Hematopoietic multipotent progenitor cell treated with erythropoietin and hydrocortisone succinate and interleukin-3 and kit ligand, for 17 days (in vitro differentiated cells): Measurements from ENCODE around the gene TRIP12.
"Not testable (repeated sequence)": the region's sequence is repeated elsewhere in the genome, so short reads cannot be mapped to it uniquely, and the experiment has no call there.

Experiments
- DNase-seq: peaks from one replicate; pipeline ENCODE4 v3.0.0-alpha.2; 2015; ENCODE audit warnings: low spot score

TRIP12 gene

DNA sequence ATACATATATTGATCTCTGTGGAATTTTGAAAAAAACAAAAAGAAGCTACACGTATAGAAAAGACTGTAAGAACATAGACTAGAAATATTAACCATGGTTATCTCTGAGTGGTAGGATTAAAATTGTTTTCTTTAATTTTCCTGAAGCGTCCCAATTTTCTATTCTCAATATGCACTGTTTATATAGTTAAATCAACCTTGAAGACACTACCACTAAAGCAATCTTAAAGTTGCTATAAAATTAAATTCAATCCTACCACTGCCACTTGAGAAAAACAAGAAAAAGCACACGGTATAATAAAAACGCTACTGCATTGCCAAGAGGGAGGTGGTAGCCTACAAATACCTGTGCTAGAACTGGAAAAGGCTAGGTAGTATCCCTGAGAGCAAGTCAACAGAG is 47.2 kb downstream of the TRIP12 start:
- no peak for DNase-seq

DNA sequence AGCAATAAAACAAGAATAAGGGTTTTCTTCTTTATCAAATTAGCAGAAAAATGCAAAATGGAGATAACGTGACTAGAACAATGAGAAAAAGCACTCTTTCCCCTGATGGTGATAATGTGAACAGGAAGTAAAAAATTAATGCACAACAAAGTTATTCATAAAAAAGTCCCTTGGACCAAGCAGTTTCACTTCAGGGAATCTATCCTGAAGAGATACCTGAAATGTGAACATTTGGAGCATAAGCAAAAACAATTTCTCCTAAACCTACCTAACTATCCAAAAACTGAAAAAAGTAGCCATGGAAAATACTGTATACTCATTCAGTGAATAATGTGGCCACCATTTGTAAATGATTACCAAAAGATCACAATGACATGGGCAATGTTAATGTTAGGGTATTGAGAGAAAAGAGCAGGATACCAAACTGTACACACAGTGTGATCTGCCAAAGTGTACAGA is 48.7 kb downstream of the TRIP12 start:
- DNase-seq = no peak

DNA sequence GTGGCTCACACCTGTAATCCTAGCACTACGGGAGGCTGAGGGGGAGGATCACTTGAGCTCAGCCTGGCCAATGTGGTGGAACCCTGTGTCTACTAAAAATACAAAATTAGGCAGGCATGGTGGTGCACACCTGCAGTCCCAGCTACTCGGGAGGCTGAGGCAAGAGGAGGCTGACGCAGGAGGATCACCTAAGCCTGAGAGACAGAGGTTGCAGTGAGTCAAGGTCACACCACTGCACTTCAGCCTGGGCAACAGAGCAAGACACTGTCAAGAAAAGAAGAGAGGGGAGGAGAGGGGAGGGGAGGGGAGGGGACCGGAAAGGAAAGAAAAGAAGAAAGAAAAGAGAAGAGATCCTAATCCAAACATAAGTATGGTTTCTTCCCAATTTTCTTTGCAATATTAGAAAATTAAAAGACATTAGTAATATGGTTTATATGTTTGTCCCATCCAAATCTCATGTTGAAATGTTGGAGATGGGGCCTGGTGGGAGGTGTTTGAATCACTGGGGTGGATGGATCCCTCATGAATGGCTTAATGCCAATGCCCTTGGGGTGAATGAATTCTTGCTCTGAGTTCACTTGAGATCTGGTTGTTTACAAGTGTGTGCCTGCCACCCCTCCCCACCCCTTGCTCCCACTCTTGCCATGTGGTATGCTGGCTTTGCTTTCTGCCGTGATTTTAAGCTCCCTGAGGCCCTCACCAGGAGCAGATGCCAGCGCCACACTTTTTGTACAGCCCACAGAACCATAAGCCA is 50.7 kb downstream of the TRIP12 start:
- DNase-seq = no peak

DNA sequence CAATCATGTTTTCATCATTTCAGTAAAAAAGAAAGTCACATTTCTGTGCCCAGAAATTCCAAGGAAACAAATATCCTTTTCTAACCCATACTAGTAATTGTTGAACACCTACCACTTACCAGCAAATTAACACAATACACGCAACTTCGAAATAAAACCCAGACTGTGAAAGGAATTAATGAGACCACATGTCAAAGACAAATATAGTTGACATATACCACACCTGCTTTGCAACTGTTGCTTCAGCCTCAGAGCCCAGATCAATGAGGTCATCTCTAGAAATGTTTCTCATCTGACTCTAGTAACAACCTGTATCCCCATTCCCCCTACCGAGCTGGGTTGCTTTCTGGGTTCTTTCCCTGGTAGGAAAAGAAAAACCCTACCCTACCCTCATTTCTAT is 52.6 kb downstream of the TRIP12 start:
- no peak for DNase-seq

DNA sequence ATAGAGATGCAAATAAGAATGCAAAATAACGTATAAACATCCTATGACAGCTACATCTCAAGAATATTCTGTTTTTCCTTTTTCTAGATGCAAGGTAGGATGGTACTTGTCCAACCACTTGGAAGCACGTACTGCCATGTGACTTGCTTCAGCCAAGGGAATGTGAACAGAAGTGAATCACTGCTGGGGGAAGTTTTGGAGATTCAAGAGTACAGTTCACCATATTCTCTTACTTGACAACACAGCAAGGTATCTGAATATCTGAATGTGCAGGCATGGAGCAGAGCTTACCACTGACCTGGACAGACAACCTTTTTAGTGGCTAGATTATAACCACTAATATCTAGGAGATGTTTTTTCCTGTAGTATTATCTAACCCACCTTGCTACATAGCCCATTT is 53.0 kb downstream of the TRIP12 start:
- no peak for DNase-seq

DNA sequence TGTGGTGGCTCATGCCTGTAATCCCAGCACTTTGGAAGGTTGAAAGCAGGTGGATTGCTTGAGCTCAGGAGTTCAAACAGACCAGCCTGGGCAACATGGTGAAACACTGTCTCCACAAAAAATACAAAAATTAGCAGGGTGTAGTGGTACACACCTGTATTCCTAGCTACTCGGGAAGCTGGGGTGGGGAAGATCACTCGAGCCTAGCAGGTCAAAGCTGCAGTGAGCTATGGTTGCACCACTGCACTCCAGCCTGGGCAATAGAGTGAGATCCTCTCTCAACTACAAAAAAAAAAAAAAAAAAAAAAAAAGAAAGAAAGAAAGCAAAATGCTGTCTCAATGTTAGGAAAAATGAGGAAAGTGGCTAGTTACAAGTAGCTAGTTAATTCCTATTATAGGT is 56.8 kb downstream of the TRIP12 start:
- DNase-seq = no peak

DNA sequence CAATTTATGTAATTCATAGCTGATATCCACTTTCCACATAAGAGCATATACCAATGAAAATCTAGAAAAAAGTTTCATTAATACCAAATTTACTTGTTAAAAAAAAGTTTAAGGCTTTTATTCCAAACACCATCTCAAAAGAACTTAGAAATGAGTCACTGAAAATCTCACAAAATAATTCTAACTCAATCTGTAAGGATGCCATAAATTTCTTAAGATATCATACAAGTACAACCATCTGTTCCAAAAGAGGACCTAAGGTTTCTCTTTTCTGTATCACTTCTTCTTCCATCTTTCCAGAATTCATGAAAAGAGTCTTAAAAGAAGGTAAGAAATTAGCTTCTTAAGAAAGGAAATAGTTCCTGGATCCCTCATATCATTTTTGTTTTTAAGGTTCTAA is 60.4 kb downstream of the TRIP12 start:
- DNase-seq = no peak

DNA sequence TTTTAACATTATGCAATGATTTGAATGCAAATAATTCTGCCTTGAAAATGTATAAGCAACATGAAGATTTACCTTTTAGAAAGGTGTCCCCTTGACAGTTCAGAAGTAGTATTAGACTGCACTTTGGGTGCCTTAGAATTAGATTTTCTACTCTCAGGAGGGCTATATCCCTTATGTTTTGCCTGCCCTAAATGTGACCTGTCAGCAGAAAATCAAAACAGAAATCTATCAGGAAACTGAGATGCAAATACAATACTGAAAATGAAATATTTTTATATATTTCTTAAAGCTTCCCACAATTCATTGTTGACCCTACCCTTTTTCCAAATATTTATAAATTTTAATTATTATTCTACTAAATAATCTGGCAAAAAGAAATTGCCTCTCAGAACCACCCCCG is 61.5 kb downstream of the TRIP12 start:
- no peak for DNase-seq

DNA sequence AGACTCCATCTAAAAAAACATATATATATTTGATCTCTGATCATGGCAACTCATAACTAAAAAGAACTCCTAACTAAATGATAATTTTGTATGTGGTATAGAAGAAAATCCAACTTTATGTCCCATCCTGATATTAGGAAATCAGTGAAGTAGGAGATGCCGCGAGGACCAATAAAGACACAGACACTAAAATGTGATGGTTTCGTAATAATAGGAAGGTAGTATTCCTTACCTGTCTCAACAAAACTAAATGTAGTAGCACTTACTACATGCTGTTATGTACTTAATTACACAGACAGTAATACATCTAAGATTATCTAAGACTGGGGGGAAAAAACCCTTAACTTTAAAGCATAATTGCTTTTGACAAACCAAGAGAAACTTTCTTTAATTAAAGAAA is 63.5 kb downstream of the TRIP12 start:
- no peak for DNase-seq

DNA sequence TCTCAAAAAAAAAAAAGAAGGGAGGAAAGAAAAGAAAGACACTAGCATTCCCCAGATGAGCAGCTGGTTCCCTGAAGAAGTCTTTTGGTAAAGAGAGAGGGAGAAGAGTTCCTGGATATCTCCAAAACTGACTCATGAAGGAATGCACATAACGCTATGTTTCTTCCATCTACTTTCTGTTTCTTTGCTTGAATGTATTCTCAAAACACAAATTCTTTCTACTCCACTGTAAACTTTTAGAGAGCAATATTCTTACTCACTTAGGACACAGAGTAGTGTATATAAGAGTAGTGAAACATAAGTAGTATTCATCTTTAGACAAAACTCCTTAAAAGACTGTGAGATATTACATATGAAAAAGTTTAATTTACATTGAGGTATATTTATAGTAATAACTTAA is 64.2 kb downstream of the TRIP12 start:
- no peak for DNase-seq

DNA sequence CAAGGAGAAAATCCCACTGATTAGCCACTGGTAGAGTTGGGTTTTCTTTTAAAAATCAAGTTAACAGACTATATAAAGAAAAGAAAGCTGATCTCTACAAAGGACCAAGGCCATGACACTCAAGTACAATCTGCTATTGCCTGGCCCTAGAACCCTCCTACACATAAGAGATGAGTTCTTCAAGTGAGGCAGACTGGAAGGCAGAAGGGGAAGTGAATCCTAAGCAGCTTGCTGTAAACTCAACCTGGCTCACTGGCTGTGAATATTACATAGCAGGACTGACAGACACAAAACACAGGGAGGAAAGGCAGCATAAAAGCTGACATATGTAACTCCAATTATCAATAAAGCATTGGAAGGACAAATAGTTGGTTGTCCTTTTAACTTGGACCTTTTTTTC is 65.4 kb downstream of the TRIP12 start:
- DNase-seq = no peak

DNA sequence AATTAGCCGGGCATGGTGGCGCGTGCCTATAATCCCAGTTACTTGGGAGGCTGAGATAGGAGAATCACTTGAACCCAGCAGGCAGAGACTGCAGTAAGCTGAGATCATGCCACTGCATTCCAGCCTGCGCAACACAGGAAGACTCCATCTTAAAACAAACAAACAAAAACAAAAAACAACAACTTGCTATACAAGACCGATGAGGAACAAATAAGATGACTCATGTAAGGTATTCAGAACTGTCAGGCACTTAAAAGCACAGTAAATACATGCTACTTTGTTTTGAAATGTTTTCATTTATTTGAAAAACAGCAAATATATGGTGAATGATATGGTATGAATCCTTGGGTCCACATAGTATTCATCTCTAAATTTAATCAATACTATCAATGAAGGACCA is 66.7 kb downstream of the TRIP12 start:
- DNase-seq = no peak

DNA sequence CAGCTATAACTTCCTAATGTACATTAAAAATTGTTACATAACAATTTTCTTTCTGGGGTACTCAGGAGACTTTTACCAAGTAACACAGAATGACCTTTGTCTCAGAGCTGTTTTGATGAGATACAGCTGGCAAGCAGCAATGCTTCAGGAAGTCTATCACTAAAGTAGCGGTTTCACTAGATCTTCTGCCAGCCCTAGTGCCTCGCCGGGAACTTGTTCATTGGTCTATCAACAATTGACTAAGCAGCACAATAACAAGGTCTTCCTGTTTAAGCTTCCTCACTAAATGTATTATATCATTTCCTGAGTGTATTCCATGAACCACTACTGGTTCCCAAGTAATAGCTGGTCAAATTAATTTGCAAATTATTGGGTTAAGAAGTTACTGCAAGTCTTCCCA is 69.2 kb downstream of the TRIP12 start:
- peak; percentile 31 for DNase-seq

DNA sequence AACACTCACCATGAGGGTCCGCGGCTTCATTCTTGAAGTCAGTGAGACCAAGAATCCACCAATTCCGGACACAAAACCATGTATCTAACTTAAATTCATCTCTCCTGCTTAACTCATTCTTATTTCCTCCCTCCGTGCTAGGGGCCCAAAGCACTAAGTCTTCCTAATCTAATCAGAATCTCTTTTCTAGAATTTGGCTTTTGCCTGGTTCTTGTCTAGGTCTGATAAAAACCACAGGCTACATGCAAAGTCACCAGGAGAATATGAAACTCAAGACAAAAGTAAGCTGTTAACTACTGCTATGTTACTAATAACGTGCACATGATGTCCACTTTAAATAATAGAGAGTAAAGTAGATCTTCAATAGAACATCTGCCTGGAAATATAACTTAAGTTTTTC is 69.9 kb downstream of the TRIP12 start:
- no peak for DNase-seq

DNA sequence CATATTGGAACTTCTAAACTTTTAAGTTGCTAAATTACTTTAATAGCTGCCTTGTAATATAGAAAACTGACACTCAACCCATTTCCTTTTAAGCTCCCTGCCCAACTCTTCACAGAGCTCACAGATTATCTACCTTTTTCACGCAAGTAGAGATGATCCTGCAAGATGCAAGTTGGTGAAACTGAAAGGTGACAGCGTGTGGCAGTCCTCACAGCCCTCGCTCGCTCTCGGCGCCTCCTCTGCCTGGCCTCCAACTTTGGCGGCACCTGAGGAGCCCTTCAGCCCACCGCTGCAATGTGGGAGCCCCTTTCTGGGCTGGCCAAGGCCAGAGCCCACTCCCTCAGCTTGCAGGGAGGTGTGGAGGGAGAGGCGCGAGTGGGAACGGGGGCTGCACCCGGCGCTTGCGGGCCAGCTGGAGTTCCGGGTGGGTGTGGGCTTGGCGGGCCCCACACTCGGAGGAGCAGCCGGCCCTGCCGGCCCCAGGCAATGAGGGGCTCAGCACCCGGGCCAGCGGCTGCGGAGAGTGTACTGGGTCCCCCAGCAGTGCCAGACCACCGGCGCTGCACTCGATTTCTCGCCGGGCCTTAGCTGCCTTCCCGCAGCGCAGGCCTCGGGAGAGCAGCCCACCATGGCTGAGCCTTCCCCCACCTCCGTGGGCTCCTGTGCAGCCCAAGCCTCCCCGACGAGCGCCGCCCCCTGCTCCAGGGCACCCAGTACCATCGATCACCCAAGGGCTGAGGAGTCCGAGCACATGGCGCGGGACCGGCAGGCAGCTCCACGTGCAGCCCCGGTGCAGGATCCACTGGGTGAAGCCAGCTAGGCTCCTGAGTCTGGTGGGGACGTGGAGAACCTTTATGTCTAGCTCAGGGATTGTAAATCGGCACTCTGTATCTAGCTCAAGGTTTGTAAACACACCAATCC is 71.2 kb downstream of the TRIP12 start:
- not testable (repeated sequence) for DNase-seq

DNA sequence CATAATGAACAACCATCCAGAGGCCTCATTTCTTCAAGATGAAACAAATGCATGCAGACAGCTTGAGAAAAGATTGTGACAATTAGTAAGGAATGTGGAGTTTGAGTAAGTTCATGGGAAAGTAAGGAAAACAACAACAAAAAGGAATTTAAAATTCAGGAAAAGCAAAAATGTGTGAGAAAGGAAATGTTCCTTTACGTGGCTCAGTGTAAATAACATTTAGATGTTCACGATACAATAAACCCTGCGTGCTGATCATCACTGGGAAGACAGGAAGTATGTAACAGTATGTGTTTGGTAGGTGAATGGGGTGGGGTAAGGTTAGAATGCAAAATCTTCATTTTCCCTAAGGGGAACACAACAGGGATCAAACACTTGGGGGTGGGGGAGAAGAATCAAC is 72.7 kb downstream of the TRIP12 start:
- no peak for DNase-seq

DNA sequence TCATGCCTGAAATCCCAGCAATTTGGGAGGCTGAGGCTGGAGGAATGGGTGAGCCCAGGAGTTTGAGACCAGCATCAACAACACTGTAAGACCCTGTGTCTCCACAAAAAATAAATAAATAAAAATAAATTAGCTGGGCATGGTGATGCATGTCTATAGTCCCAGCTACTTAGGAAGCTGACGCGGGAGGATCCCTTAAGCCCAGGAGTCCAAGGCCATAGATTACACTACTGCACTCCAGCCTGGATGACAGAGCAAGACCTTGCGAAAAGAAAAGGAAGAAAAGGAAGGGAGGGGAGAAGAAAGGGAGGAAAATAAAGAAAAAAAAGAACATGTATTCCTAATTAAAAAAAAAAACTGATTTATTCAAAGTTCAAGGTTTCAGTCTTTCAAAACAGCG is 78.2 kb downstream of the TRIP12 start:
- DNase-seq = no peak

DNA sequence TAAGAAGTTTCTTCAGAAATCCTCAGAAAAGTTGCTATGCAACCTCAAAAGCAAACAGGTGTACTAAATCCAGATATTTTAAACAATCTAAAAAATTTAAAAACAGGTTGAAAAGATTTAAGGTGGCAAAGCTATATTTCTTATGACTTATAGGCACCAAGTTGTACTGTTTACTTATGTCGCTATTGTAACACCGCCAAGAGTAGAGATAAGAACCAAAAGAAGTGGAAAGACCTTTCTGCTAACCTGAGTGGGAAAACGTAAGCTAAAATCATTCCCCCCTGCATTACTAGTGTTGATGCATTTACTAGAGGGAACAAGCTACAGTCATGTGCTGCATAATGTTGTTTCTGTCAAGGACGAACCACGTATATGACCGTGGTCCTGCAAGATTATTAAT is 83.1 kb downstream of the TRIP12 start:
- no peak for DNase-seq

DNA sequence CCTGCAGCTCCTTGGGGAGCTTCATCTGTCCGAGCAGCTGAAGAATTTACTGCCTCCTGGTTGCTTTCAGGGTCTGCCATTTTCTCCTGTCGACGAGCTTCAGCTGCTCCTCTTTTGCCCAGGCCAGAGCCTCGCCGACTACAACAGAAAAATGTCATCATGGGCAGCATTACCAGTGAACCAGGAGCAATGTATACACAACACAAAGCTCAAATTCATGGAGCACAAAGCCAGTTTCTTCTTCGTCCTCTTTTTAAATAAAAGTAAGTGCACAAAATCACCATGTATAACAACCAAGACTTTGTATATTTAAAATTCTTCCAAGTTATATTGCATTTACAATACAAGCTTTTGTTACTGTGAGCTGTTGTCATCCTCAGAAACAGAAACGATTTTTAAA is 85.0 kb downstream of the TRIP12 start:
- no peak for DNase-seq

DNA sequence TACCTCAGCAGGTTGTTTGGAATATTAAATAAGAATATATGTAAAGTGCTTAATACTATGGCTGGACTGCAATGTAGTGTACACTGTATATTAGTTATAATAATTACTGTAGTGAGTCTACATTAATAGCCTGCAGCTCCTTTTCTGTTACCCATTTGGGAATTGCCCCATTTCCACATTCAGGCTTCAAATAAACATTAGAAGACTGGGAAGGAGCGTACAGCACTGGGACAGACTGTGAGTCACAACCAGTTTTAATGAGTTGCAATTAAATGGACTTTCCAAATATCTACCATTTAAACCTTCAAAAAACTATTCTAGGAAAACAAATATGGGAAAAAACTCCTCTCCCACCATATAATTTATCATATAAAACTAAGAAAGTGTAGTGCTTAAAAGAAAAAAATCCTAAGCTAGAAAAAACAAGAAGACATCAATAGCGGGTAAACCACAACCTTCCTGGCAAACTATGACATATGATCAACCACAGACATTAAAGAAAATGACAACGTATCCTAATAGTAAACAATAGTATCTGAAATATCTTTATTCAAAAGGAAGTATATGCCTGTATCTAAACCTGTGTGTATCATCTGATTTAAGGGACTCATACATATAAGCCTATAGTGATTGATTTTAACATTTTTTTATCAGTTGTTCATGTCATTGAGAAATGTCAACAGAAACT is 86.1 kb downstream of the TRIP12 start:
- DNase-seq = no peak

DNA sequence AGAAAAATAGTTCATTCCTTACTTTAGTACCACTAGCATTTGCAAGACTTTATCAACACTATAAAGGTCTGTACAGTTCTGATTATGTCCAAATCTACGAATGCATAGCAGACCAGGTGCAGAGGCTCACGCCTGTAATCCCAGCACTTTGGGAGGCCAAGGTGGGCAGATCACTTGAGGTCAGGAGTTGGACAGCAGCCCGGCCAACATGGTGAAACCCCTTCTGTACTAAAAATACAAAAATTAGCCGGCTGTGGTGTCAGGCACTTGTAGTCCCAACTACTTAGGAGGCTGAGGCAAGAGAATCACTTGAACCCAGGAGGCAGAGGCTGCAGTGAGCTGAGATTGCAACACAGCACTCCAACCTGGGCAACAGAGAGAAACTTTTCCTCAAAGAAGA is 87.4 kb downstream of the TRIP12 start:
- not testable (repeated sequence) for DNase-seq

DNA sequence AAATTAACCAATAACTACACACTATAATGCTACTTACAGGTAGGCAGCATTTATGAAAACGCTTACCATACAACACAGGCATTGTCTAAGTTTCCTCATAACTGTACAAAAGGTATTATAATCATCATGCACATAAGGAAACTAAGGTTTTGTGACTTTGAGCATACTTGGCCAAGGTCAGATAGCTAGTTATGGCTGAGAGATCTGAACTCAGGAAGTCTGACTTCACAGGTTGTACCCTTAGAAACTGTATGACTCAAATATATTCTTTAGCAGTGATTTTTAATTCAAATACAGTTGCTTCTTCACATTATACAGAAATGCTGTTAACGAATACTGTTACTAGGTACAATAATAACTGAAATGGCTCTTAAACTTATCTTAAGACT is 89.3 kb downstream of the TRIP12 start:
- no peak for DNase-seq
